Sigmoid colon (tissue), 4 donors: ENCODE results near the gene CCNY.

Experiments used
- CTCF ChIP-seq, 4 experiments: fragments of 450-650 bp in 3 of 4; fragments of 200-600 bp in 1 of 4; IDR thresholded peaks; one replicate each; pipeline ENCODE4 v1.5.1; 2016 to 2019; ENCODE audit warnings: antibody characterized with exemption in 4 of 4, mild to moderate bottlenecking in 3 of 4, moderate library complexity in 2 of 4
- POLR2A ChIP-seq, 2 donors: fragments of 450-650 bp; IDR thresholded peaks; one replicate each; pipeline ENCODE4 v1.6.1; 2016; ENCODE audit warnings: antibody characterized with exemption in 2 of 2, mild to moderate bottlenecking in 2 of 2, moderate library complexity in 2 of 2
- POLR2AphosphoS5 ChIP-seq, 4 donors: sonication (generic); formaldehyde crosslinking; IDR thresholded peaks; one replicate each; pipeline ENCODE4 v1.6.1; 2017; ENCODE audit warnings: antibody characterized with exemption in 4 of 4

GRCh38 chr10:35375091-35375765 lies 38.9 kb downstream of the CCNY start:
- TF ChIP-seq POLR2A (IDR thresholded peaks at IDR 0.05) (no peak), CTCF (IDR thresholded peaks at IDR 0.05) (no peak), POLR2AphosphoS5 (IDR thresholded peaks at IDR 0.05) (no peak)
